Measurements from ENCODE around the gene SIK1.

GRCh38 chr21:43367296-43367695 lies 59.6 kb downstream of the SIK1 start:
- TF ChIP-seq POLR2A (IDR thresholded peaks at IDR 0.05), result no peak
- TF ChIP-seq, protein P1, sequence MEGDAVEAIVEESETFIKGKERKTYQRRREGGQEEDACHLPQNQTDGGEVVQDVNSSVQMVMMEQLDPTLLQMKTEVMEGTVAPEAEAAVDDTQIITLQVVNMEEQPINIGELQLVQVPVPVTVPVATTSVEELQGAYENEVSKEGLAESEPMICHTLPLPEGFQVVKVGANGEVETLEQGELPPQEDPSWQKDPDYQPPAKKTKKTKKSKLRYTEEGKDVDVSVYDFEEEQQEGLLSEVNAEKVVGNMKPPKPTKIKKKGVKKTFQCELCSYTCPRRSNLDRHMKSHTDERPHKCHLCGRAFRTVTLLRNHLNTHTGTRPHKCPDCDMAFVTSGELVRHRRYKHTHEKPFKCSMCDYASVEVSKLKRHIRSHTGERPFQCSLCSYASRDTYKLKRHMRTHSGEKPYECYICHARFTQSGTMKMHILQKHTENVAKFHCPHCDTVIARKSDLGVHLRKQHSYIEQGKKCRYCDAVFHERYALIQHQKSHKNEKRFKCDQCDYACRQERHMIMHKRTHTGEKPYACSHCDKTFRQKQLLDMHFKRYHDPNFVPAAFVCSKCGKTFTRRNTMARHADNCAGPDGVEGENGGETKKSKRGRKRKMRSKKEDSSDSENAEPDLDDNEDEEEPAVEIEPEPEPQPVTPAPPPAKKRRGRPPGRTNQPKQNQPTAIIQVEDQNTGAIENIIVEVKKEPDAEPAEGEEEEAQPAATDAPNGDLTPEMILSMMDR (IDR thresholded peaks at IDR 0.05), result no peak

Measured in testis (tissue), 2 donors.